ENCODE measurements around the gene XXYLT1.

GRCh38 chr3:195139091-195139875 lies 131.7 kb downstream of the XXYLT1 start:
- no peak for TF ChIP-seq LARP7 (IDR thresholded peaks at IDR 0.05)
- TF ChIP-seq, protein P1, sequence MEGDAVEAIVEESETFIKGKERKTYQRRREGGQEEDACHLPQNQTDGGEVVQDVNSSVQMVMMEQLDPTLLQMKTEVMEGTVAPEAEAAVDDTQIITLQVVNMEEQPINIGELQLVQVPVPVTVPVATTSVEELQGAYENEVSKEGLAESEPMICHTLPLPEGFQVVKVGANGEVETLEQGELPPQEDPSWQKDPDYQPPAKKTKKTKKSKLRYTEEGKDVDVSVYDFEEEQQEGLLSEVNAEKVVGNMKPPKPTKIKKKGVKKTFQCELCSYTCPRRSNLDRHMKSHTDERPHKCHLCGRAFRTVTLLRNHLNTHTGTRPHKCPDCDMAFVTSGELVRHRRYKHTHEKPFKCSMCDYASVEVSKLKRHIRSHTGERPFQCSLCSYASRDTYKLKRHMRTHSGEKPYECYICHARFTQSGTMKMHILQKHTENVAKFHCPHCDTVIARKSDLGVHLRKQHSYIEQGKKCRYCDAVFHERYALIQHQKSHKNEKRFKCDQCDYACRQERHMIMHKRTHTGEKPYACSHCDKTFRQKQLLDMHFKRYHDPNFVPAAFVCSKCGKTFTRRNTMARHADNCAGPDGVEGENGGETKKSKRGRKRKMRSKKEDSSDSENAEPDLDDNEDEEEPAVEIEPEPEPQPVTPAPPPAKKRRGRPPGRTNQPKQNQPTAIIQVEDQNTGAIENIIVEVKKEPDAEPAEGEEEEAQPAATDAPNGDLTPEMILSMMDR (IDR thresholded peaks at IDR 0.05 in 2 of 3, conservative IDR thresholded peaks at IDR 0.05 in 1 of 3; ENCODE audit: control insufficient read depth in 2 of 3, extremely low read depth in 1 of 3, insufficient read depth in 1 of 3, low read depth in 3 of 3, low read length in 3 of 3): no peak
- TF ChIP-seq CEBPB (IDR thresholded peaks at IDR 0.05; ENCODE audit: borderline replicate concordance in 1 of 2, low read depth in 2 of 2, low read length in 2 of 2): no peak
- no peak for TF ChIP-seq GABPA (IDR thresholded peaks at IDR 0.05; ENCODE audit: low read depth)
- no peak for TF ChIP-seq SMC3 (IDR thresholded peaks at IDR 0.05; ENCODE audit: borderline replicate concordance, low read length)
- TF ChIP-seq MYC (IDR thresholded peaks at IDR 0.05; ENCODE audit: insufficient read depth, insufficient read length, insufficient replicate concordance, low read length, severe bottlenecking): no peak
- no peak for TF ChIP-seq MXI1 (IDR thresholded peaks at IDR 0.05; ENCODE audit: low read depth, low read length)
- no peak for TF ChIP-seq REST (IDR thresholded peaks at IDR 0.05; ENCODE audit: low read depth, low read length)
- no peak for TF ChIP-seq POLR2A (IDR thresholded peaks at IDR 0.05; ENCODE audit: low read depth, low read length)
- no peak for TF ChIP-seq POLR2AphosphoS5 (IDR thresholded peaks at IDR 0.05; ENCODE audit: low read length)
